Measurements from ENCODE around the gene GPC2.
"Not testable (repeated sequence)": the region's sequence is repeated elsewhere in the genome, so short reads cannot be mapped to it uniquely, and the experiment has no call there.

The GPC2 gene

GRCh38 chr7:100195901-100196322, 18.7 kb upstream of the GPC2 start:
- H3K27me3 ChIP-seq (ENCODE audit: control insufficient read depth, insufficient read depth, low read length); H3K4me1 ChIP-seq (ENCODE audit: control insufficient read depth, low read depth, low read length); H3K27ac ChIP-seq (ENCODE audit: low read length); H3K9me3 ChIP-seq (ENCODE audit: control insufficient read depth, low read depth, low read length); H3K36me3 ChIP-seq (ENCODE audit: control insufficient read depth, low read depth, low read length); H3K9ac ChIP-seq (ENCODE audit: low read length); H3K4me3 ChIP-seq (ENCODE audit: low read length): not testable (repeated sequence)

GRCh38 chr7:100195222-100195621, 18.0 kb upstream of the GPC2 start:
- Histone ChIP-seq H3K36me3 (ENCODE audit: control insufficient read depth, low read depth, low read length) (no peaks in the 10 kb centered on the region), H3K27me3 (ENCODE audit: control insufficient read depth, insufficient read depth, low read length) (no peaks in the 10 kb centered on the region), H3K4me3 (ENCODE audit: low read length) (no peak overlapping the region), H3K9ac (ENCODE audit: low read length) (no peak overlapping the region), H3K9me3 (ENCODE audit: control insufficient read depth, low read depth, low read length) (no peaks in the 10 kb centered on the region), H3K27ac (ENCODE audit: low read length) (no peak overlapping the region), H3K4me1 (ENCODE audit: control insufficient read depth, low read depth, low read length) (peaks cover 2% of the 10 kb centered on the region)

- H3K4me1 ChIP-seq (ENCODE audit: control insufficient read depth, low read depth, low read length) = no peaks in the 10 kb centered on the region
- H3K4me3 ChIP-seq (ENCODE audit: low read length) = no peak overlapping the region
- H3K9me3 ChIP-seq (ENCODE audit: control insufficient read depth, low read depth, low read length) = no peaks in the 10 kb centered on the region
- H3K27ac ChIP-seq (ENCODE audit: low read length) = no peak overlapping the region
- no peaks in the 10 kb centered on the region for H3K36me3 ChIP-seq (ENCODE audit: control insufficient read depth, low read depth, low read length)
- no peaks in the 10 kb centered on the region for H3K27me3 ChIP-seq (ENCODE audit: control insufficient read depth, insufficient read depth, low read length)
- no peak overlapping the region for H3K9ac ChIP-seq (ENCODE audit: low read length)
These were observed 15.8 kb upstream of the GPC2 start for GRCh38 chr7:100192969-100193368.

- not testable (repeated sequence) for H3K9me3 ChIP-seq (ENCODE audit: control insufficient read depth, low read depth, low read length); H3K9ac ChIP-seq (ENCODE audit: low read length); H3K4me1 ChIP-seq (ENCODE audit: control insufficient read depth, low read depth, low read length); H3K27me3 ChIP-seq (ENCODE audit: control insufficient read depth, insufficient read depth, low read length); H3K27ac ChIP-seq (ENCODE audit: low read length); H3K36me3 ChIP-seq (ENCODE audit: control insufficient read depth, low read depth, low read length); H3K4me3 ChIP-seq (ENCODE audit: low read length)
These were observed 15.2 kb upstream of the GPC2 start for GRCh38 chr7:100192281-100192862.

- H3K27ac ChIP-seq (ENCODE audit: low read length) = no peak overlapping the region
- no peak overlapping the region for H3K9ac ChIP-seq (ENCODE audit: low read length)
- H3K27me3 ChIP-seq (ENCODE audit: control insufficient read depth, insufficient read depth, low read length) = no peaks in the 10 kb centered on the region
- H3K36me3 ChIP-seq (ENCODE audit: control insufficient read depth, low read depth, low read length) = no peaks in the 10 kb centered on the region
- no peaks in the 10 kb centered on the region for H3K4me1 ChIP-seq (ENCODE audit: control insufficient read depth, low read depth, low read length)
- no peaks in the 10 kb centered on the region for H3K9me3 ChIP-seq (ENCODE audit: control insufficient read depth, low read depth, low read length)
- H3K4me3 ChIP-seq (ENCODE audit: low read length) = no peak overlapping the region
These were observed 14.6 kb upstream of the GPC2 start for GRCh38 chr7:100191775-100192174.

GRCh38 chr7:100190048-100190711, 13.0 kb upstream of the GPC2 start:
- no peaks in the 10 kb centered on the region for H3K4me1 ChIP-seq (ENCODE audit: control insufficient read depth, low read depth, low read length)
- H3K4me3 ChIP-seq (ENCODE audit: low read length) = no peak overlapping the region
- H3K9ac ChIP-seq (ENCODE audit: low read length) = no peak overlapping the region
- H3K9me3 ChIP-seq (ENCODE audit: control insufficient read depth, low read depth, low read length) = no peaks in the 10 kb centered on the region
- H3K27ac ChIP-seq (ENCODE audit: low read length) = no peak overlapping the region
- H3K27me3 ChIP-seq (ENCODE audit: control insufficient read depth, insufficient read depth, low read length) = no peaks in the 10 kb centered on the region
- H3K36me3 ChIP-seq (ENCODE audit: control insufficient read depth, low read depth, low read length) = no peaks in the 10 kb centered on the region

- Histone ChIP-seq H3K27me3 (ENCODE audit: control insufficient read depth, insufficient read depth, low read length) (no peaks in the 10 kb centered on the region), H3K4me1 (ENCODE audit: control insufficient read depth, low read depth, low read length) (no peaks in the 10 kb centered on the region), H3K36me3 (ENCODE audit: control insufficient read depth, low read depth, low read length) (no peaks in the 10 kb centered on the region), H3K9ac (ENCODE audit: low read length) (no peak overlapping the region), H3K4me3 (ENCODE audit: low read length) (no peak overlapping the region), H3K9me3 (ENCODE audit: control insufficient read depth, low read depth, low read length) (no peaks in the 10 kb centered on the region), H3K27ac (ENCODE audit: low read length) (no peak overlapping the region)
These were observed 11.9 kb upstream of the GPC2 start for GRCh38 chr7:100189061-100189460.

- H3K4me3 ChIP-seq (ENCODE audit: low read length) = no peak overlapping the region
- H3K9ac ChIP-seq (ENCODE audit: low read length) = no peak overlapping the region
- H3K4me1 ChIP-seq (ENCODE audit: control insufficient read depth, low read depth, low read length) = peaks cover 7% of the 10 kb centered on the region
- H3K27ac ChIP-seq (ENCODE audit: low read length) = no peak overlapping the region
- H3K36me3 ChIP-seq (ENCODE audit: control insufficient read depth, low read depth, low read length) = no peaks in the 10 kb centered on the region
- no peaks in the 10 kb centered on the region for H3K27me3 ChIP-seq (ENCODE audit: control insufficient read depth, insufficient read depth, low read length)
- H3K9me3 ChIP-seq (ENCODE audit: control insufficient read depth, low read depth, low read length) = no peaks in the 10 kb centered on the region
These were observed 8.5 kb upstream of the GPC2 start for GRCh38 chr7:100185726-100186125.

- H3K9ac ChIP-seq (ENCODE audit: low read length); H3K4me1 ChIP-seq (ENCODE audit: control insufficient read depth, low read depth, low read length): not testable (repeated sequence)
These were observed 5.9 kb upstream of the GPC2 start for GRCh38 chr7:100183090-100183489.

GRCh38 chr7:100182616-100183015, 5.4 kb upstream of the GPC2 start:
- not testable (repeated sequence) for H3K36me3 ChIP-seq (ENCODE audit: control insufficient read depth, low read depth, low read length); H3K4me1 ChIP-seq (ENCODE audit: control insufficient read depth, low read depth, low read length); H3K9ac ChIP-seq (ENCODE audit: low read length); H3K9me3 ChIP-seq (ENCODE audit: control insufficient read depth, low read depth, low read length); H3K27ac ChIP-seq (ENCODE audit: low read length); H3K4me3 ChIP-seq (ENCODE audit: low read length)
- peaks cover 12% of the 10 kb centered on the region for H3K27me3 ChIP-seq (ENCODE audit: control insufficient read depth, insufficient read depth, low read length)

More at GRCh38 chr7:100183090-100183489, 5.9 kb upstream of the GPC2 start:
- H3K4me3 ChIP-seq (ENCODE audit: low read length); H3K27me3 ChIP-seq (ENCODE audit: control insufficient read depth, insufficient read depth, low read length); H3K9me3 ChIP-seq (ENCODE audit: control insufficient read depth, low read depth, low read length); H3K27ac ChIP-seq (ENCODE audit: low read length); H3K36me3 ChIP-seq (ENCODE audit: control insufficient read depth, low read depth, low read length): not testable (repeated sequence)

- not testable (repeated sequence) for H3K9ac ChIP-seq (ENCODE audit: low read length); H3K4me3 ChIP-seq (ENCODE audit: low read length); H3K27ac ChIP-seq (ENCODE audit: low read length); H3K36me3 ChIP-seq (ENCODE audit: control insufficient read depth, low read depth, low read length); H3K9me3 ChIP-seq (ENCODE audit: control insufficient read depth, low read depth, low read length)
- Histone ChIP-seq H3K27me3 (ENCODE audit: control insufficient read depth, insufficient read depth, low read length) (peaks cover 13% of the 10 kb centered on the region), H3K4me1 (ENCODE audit: control insufficient read depth, low read depth, low read length) (peaks cover 10% of the 10 kb centered on the region)
These were observed 2.9 kb upstream of the GPC2 start for GRCh38 chr7:100180084-100180483.
